ENCODE measurements around the gene KCNJ10. TPM values are rescaled to one million over a fixed set of nuclear protein-coding genes. Genes with fewer than 3 reads are reported as not detected.

KCNJ10 gene
- total RNA-seq, 1 donor from 2014 or later: 0.12 TPM

DNA sequence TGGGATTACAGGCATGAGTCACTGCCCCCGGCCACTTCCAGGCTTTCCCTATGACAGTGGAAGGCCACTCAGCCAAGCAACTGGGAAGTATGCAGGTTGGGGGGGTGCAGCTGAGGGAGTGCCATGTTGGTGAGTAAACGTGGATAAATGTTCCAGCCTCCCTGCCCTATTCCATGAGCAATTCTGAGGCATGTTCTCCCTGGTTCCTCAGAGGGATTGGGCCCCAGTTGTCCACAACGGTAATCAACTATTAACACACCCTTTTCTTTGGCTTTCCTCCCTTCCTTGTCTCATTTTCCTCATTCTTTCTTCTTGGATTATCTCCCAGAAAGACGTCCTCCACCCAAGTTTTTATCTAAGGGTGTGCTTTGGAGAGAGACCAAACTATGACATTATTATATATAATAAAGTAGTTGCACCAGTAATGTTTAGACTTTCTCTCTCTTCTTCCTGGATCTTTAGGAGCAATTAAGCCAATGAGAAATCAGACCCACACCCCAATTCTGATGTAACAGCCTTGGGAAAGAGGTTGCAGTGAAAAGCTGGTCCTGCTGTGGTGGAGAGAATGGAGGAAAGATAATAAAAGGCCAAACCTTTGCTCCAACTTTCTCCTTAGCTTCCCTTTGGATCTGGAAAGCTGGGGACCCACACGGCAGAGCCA lies 109.1 kb downstream of the KCNJ10 start:
- Mint-ChIP-seq H3K27me3 (peaks cover 7% of the 10 kb centered on the region), H3K27ac (no peak overlapping the region), H3K4me3 (ENCODE audit: low read depth) (no peak overlapping the region), H3K36me3 (ENCODE audit: insufficient read depth) (no peaks in the 10 kb centered on the region), H3K4me1 (ENCODE audit: low read depth) (peaks cover 12% of the 10 kb centered on the region), H3K9me3 (ENCODE audit: low read depth) (no peaks in the 10 kb centered on the region)
- no peak for DNase-seq (ENCODE audit: low spot score, unreplicated experiment)
- TF ChIP-seq, protein P1, sequence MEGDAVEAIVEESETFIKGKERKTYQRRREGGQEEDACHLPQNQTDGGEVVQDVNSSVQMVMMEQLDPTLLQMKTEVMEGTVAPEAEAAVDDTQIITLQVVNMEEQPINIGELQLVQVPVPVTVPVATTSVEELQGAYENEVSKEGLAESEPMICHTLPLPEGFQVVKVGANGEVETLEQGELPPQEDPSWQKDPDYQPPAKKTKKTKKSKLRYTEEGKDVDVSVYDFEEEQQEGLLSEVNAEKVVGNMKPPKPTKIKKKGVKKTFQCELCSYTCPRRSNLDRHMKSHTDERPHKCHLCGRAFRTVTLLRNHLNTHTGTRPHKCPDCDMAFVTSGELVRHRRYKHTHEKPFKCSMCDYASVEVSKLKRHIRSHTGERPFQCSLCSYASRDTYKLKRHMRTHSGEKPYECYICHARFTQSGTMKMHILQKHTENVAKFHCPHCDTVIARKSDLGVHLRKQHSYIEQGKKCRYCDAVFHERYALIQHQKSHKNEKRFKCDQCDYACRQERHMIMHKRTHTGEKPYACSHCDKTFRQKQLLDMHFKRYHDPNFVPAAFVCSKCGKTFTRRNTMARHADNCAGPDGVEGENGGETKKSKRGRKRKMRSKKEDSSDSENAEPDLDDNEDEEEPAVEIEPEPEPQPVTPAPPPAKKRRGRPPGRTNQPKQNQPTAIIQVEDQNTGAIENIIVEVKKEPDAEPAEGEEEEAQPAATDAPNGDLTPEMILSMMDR (IDR thresholded peaks at IDR 0.05; ENCODE audit: unreplicated experiment): no peak

DNA sequence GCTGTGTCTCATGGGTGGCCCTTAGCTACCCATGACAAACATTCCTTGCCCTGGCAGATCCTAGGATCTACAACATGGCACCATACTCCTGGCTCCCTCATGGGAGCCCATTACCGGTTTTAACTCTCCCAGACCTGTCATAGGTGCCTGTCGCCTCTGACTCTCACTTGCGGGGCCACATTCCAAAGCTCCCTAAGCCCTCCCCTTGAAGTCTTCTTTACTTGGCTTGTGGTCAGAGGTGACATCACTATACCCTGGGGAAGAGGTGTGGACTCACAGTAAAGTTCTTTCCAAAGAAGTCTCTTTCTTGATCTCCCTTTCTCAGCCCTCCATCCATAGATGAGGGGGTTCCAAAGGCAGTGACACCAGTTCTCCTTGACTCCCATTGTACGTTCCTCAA lies 110.5 kb downstream of the KCNJ10 start:
- Mint-ChIP-seq H3K27me3 (peaks cover 11% of the 10 kb centered on the region), H3K9me3 (ENCODE audit: low read depth) (no peaks in the 10 kb centered on the region), H3K36me3 (ENCODE audit: insufficient read depth) (no peaks in the 10 kb centered on the region), H3K27ac (no peak overlapping the region), H3K4me1 (ENCODE audit: low read depth) (peaks cover 9% of the 10 kb centered on the region), H3K4me3 (ENCODE audit: low read depth) (no peak overlapping the region)
- TF ChIP-seq, protein P1 (IDR thresholded peaks at IDR 0.05; ENCODE audit: unreplicated experiment): no peak
- DNase-seq (ENCODE audit: low spot score, unreplicated experiment): no peak

DNA sequence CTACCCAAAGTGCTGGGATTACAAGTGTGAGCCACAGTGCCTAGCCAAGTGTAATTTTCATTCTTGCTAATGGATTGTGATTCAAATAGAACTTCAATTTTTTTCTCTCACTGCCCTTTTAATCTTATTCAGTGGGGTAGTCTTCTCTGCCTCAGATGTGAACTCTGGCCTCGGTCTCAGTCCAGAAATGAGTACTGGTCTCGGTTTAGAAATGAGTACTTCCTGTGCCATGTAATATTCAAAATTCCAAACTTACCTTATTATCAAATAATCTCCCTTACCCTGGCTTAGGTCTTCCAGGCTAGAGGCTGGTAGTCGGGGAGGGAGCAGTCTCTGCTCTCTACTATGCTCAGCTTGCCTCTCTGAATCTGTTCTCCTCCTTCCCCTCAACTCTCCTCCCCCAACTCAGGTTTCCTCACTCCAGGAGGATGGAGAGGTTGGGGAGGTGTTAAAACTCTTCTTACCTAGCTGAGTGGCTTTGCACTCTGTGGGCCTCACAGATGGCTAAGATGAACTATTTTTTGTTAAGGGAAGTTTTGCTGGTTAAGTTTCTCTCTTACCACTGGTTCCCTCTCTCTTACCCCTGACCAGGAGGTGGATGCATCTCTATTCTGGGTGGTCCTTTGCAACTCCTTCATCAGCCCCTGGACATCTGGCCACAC lies 111.1 kb downstream of the KCNJ10 start:
- Mint-ChIP-seq H3K36me3 (ENCODE audit: insufficient read depth) (no peaks in the 10 kb centered on the region), H3K4me1 (ENCODE audit: low read depth) (peaks cover 6% of the 10 kb centered on the region), H3K27ac (no peak overlapping the region), H3K27me3 (peaks cover 16% of the 10 kb centered on the region), H3K4me3 (ENCODE audit: low read depth) (no peak overlapping the region), H3K9me3 (ENCODE audit: low read depth) (no peaks in the 10 kb centered on the region)
- no peak for DNase-seq (ENCODE audit: low spot score, unreplicated experiment)
- TF ChIP-seq, protein P1 (IDR thresholded peaks at IDR 0.05; ENCODE audit: unreplicated experiment): no peak

DNA sequence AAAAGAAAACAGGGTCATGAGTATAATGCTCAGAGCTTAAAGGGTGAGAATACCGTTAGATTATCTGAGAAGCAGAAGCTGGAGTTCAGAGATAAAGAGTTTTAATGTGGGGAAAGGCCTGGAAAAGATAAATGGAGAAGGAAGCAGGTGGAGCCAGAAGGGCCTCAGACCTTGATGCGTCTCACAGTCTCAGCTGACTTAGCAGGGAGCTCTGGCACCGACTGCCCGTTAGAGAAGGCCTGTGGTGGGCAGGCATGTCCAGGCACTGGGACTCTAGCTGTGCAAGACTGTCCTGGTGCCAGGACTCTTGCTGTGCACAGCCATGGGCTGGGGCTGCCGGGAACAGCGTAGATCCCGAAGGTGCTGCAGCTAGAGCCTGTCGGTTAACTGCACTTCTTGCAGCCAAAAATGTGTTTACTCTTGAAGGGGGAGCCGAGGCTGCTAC lies 112.1 kb downstream of the KCNJ10 start:
- no peaks in the 10 kb centered on the region for H3K9me3 Mint-ChIP-seq (ENCODE audit: low read depth)
- TF ChIP-seq, protein P1 (IDR thresholded peaks at IDR 0.05; ENCODE audit: unreplicated experiment): no peak
- H3K27me3 Mint-ChIP-seq: peaks cover 22% of the 10 kb centered on the region
- H3K4me3 Mint-ChIP-seq (ENCODE audit: low read depth): no peak overlapping the region
- H3K27ac Mint-ChIP-seq: no peak overlapping the region
- no peaks in the 10 kb centered on the region for H3K36me3 Mint-ChIP-seq (ENCODE audit: insufficient read depth)
- DNase-seq (ENCODE audit: low spot score, unreplicated experiment): no peak
- peaks cover 6% of the 10 kb centered on the region for H3K4me1 Mint-ChIP-seq (ENCODE audit: low read depth)

DNA sequence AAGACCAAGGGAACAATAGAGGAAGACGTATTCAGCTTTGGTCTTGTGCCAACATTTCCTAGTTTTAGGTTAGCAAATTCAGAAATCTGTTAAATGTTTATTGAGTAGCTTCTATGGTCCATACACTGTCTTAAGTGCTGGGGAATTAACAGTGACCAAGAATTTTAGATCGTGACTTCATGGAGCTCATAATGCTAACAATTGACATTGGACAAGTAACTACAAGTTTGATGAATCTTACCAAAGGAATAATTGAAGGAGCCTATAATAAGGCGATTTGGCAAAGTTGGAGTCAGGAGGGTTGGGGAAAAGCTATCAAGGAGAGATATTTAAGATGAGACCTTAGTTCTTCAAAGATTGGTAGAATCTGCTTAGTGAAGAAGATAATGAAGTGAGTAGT lies 114.5 kb downstream of the KCNJ10 start:
- H3K27ac Mint-ChIP-seq: no peak overlapping the region
- no peak for DNase-seq (ENCODE audit: low spot score, unreplicated experiment)
- H3K9me3 Mint-ChIP-seq (ENCODE audit: low read depth): no peaks in the 10 kb centered on the region
- peaks cover 40% of the 10 kb centered on the region for H3K27me3 Mint-ChIP-seq
- no peak overlapping the region for H3K4me3 Mint-ChIP-seq (ENCODE audit: low read depth)
- TF ChIP-seq, protein P1 (IDR thresholded peaks at IDR 0.05; ENCODE audit: unreplicated experiment): no peak
- H3K4me1 Mint-ChIP-seq (ENCODE audit: low read depth): peaks cover 6% of the 10 kb centered on the region
- no peaks in the 10 kb centered on the region for H3K36me3 Mint-ChIP-seq (ENCODE audit: insufficient read depth)
